ENCODE measurements around the gene KIF26B.

KIF26B gene

DNA sequence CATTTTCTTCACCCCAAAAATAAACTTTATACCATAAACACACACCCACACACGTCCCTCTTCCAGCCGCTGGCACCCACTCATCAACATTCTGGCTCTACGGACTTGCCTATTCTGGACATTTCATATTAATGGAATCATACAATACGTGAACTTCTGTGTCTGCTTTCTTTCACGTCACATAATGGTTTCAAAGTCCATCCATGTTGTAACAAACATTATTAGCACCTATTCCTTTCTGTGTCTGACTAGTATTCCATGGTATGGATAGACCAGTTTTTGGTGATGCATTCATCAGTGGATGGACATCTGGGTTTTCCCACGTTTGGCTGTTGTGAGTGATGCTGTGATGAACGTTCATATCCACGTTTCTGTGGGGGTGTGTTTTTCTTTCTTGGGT, 323.2 kb downstream of the KIF26B start:
- DNase-seq: no peak

DNA sequence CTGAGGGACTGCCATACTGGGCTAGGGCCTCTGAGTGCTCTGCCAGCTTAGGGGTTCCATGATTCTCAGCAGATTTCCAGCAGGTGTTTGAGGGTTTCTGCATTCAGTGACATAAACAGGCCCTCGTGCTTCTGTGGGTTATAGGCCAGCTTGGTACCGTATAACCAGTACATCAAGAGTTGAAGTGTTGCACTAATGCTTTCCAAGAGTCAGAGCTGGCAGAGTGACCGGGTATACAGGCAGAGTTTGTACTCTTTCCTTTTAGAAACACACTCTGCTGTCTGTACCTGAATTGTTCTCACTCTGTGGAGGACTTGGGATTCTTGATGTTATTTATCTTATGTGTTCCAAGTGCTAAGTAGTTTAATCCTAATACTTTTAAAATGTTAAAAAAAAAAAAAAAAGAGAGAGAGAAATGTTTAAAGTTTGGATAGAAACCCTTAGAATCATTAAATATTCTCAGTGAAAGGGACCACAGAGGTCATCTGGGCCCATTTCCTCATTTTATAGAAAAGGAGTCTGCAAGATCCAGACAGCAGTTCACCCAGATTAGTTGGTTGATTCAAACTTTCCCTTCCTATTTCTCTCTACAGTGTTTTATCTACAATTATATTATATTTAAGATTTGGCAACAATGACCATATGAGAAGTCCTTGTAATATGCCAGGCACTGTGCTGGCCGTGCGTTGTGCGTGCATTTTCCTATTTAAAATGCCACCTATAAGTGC, 325.8 kb downstream of the KIF26B start:
- DNase-seq: no peak

GRCh38 chr1:245481261-245481660, 326.5 kb downstream of the KIF26B start:
- DNase-seq: no peak

- no peak for DNase-seq
Observed at GRCh38 chr1:245483247-245483646, 328.5 kb downstream of the KIF26B start.

DNA sequence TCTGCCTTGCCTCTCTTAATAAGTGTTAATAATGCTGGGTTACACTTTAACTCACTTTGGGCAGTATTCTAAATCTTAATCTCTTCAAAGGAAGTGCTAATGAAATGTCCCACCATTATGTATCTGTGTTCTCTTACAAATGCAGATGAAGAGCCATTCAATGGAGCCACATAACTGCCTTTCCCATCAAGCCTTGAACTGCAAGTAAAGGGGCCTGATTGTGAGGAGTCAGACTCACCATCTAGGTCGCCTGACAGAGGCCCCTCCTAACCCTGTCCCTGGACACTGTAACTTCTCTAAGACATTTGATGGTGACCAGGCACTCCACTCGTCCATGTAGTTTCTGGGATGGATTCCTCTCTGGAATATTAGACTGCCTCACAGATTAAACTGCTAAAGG, 329.4 kb downstream of the KIF26B start:
- no peak for DNase-seq

GRCh38 chr1:245485996-245486395, 331.2 kb downstream of the KIF26B start:
- no peak for DNase-seq

DNA sequence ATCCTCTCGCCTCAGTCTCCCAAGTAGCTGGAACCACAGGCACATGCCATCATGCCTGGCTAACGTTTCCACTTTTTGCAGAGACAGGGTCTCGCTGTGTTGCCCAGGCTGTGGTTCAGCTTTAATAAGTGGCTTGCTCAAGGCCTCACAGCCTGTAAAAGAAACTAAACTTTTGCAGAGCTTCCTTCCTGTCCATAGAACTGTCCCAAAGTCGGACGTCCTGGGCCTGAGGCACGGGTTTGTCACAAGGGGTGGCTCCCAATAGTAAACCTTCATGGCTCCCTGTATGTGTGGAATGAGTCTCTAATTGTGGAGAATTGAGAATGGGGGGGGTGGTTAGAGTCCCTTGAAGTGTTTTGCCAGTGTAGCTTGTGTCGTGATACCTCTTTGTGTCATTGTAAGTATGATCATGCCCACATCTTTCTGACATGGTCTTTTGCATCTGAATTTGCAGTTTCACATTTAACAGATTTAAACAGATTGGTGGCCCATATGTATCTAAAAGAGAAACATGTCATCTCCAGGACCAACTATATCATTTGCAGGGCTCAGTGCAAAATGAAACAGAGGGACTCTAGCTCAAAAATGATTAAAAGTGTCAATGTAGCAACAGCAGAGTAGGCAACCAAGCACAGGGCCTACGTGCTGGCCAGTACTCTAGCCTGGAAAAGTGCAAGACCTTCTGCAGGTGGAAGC, 332.1 kb downstream of the KIF26B start:
- DNase-seq: no peak

GRCh38 chr1:245488346-245489129, 333.8 kb downstream of the KIF26B start:
- DNase-seq: no peak

DNA sequence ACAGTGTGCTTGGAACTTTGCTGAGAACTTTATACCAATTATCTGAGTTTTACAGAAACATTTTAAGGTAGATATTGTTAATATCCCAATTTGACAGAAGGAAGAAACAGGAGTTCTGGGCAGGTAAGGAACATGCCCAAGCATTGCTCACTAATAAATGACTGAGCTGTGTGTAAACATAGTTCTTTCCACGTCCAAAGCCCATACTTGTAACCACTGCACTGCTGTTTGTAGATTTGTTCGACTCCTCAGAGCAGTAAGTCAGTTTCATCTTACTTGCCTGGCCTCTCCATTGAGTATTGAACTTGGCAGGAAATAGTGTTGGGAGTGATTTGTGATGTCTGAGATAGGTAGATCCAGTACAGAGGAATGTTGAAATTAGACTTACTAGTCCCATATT, 335.1 kb downstream of the KIF26B start:
- DNase-seq: no peak

DNA sequence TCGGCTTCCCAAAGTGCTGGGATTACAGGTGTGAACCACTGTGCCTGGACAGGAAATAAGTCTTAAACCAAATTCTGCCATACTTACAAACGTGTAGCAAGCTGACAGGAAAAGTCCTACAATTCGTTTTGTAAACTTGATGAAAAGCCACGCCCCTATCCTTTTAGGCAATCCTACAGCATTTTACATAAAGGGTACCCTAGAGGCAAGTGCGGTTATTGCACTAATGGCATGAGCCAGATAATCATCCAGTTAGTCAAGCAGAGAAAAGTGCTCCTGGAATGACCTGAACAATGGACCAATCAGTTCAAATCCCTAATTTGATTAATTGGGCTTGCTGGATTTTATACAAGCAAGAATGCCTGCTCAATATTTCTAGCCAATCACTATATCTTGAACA, 338.2 kb downstream of the KIF26B start:
- DNase-seq: no peak

GRCh38 chr1:245495681-245496080, 340.9 kb downstream of the KIF26B start:
- no peak for DNase-seq

GRCh38 chr1:245500546-245500945, 345.8 kb downstream of the KIF26B start:
- DNase-seq: peak; percentile 95

DNA sequence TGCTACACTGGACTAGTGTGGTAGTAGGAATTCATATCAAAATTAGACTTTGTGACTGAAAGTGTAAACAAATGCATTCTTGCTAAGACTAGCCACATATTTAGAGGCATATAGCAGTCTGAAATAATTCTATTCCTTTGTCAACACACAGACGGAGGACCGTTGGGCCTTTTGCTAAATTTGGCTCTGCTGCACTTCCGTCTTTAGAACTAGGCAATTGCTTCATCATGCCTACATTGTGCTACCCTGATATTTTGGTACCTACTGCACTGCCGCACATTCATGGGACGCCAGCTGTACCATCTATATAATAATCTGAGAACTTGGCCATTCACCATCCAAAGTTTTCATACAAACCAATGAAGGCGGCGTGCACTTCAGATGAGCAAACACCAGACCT, 346.8 kb downstream of the KIF26B start:
- no peak for DNase-seq

- DNase-seq: no peak
Observed at GRCh38 chr1:245503548-245503947, 348.8 kb downstream of the KIF26B start.

GRCh38 chr1:245510144-245510543, 355.4 kb downstream of the KIF26B start:
- no peak for DNase-seq

DNA sequence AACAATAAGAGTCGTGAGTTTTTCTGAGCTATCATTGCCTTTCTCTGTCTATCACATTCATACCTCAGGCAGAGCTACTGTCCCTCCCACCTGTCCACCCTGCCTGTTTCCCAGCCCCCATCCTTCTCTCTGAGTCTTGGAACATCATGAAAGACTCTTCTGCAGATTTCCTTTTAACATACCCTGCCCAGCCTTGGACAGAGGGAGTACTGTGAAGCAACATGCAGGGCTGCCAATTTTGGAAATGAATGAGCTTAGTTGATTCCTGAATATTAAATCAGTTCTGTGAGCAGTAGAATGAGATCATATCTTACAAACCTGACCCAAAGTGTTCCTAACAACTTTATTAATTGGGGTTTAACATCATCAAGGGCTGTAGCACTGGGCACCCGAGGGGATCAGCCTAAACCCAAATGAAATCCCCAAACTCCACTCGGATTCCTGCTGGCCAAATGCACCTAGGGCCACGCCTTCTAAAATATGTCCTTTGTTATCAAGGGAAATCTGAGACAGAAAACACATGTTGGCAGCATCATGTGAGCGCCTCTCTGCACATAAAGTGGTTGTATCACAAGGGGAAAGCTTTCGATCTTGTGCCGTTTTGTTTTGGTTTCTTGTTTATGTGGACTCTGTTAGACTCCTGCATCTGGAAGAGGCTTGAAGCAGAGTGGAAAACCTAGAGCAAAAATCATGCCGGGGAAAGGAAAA, 357.6 kb downstream of the KIF26B start:
- DNase-seq: no peak

DNA sequence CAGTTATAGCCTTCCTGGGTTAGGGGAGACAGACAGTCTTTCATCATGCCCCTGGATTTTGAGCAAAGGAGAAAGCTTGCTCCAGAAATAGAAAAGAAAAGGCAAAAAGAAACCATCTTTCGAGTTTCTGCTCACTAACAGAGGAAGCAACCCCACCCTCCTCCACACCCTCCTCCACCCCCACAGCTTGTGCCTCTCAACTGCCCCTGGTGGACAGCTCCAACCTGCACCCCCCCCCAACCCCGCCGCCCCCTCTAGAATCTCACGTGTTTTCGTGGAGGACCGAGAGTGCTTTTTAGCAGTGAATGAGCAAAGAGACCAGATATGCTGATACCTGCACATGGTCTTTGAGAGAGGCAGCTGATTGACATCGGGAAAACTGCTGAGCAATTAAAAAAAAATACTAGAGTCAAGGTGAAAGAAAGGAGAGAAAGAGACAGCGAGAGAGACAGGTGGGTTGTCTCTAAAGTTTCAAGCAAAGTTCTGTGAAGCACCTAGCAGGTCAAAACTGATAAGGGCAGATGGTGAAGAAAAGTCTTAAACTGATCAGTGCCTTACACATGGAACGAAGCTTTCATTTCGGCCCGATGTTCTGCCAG, 358.3 kb downstream of the KIF26B start:
- DNase-seq: peak; percentile 48

GRCh38 chr1:245516284-245516759, 361.5 kb downstream of the KIF26B start:
- DNase-seq: peak; percentile 40

GRCh38 chr1:245520611-245521010, 365.8 kb downstream of the KIF26B start:
- no peak for DNase-seq

GRCh38 chr1:245526141-245526540, 371.4 kb downstream of the KIF26B start:
- DNase-seq: no peak

- DNase-seq: no peak
Observed at GRCh38 chr1:245528258-245528635, 373.5 kb downstream of the KIF26B start.

- no peak for DNase-seq
Observed at GRCh38 chr1:245530937-245531336, 376.2 kb downstream of the KIF26B start.

DNA sequence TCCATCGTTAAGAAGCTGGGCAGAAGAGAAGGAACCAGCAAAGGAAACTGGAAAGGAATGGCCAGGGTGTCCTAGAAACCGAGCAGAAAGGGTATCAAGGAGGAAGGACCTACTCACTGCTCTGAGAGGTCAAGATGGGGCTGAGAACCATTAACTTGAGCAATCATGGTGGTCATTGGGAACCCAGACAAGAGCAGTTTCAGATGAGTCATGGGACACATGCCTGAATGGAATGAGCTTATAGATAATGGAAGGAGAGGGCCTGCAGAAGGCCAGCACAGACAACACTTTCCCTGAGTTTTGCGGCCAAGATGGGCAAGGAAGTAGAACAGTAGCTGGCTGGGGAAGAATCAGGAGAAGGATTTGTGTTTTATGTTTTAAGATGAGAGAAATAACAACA, 383.2 kb downstream of the KIF26B start:
- peak; percentile 51 for DNase-seq
